PC-3 (cell line): ENCODE results near the gene TP53.

Experiments used
- CTCF ChIP-seq: fragments of 300-600 bp; sonication (generic); conservative IDR thresholded peaks from 2 replicates; pipeline ENCODE4 v1.5.1; 2017; ENCODE audit warnings: antibody characterized with exemption, low read depth, mild to moderate bottlenecking, low read length
- EZH2 ChIP-seq: fragments of 300-600 bp; sonication (generic); IDR thresholded peaks from one replicate; pipeline ENCODE4 v1.6.1; 2017; ENCODE audit warnings: antibody characterized with exemption, mild to moderate bottlenecking, low read length; ENCODE audit not compliant: unreplicated experiment
- EZH2phosphoT487 ChIP-seq: fragments of 300-600 bp; sonication (generic); IDR thresholded peaks from 2 replicates; pipeline ENCODE4 v1.6.1; 2018; ENCODE audit warnings: mild to moderate bottlenecking, antibody characterized with exemption, low read length, borderline replicate concordance

DNA sequence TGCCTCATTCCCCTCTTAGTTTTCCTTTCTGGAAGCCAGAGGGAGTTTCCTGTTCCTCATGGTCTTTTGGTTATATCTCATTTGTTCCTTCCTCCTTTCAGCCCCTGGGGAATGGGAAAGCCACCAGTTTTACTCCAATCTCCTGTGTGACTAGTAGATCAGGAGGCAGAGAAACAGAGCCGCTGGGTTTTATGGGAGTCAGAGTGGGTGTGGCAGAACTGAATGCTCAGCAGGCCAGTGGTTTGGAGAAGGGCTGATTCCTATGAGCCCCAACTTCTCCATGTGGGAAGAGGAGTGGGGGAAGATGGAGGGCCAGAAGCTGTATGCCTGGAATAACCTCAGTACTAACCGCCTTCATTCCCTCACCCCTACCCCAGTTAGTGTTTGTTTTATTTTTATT is 34.3 kb upstream of the TP53 start:
- no peak for TF ChIP-seq CTCF
- TF ChIP-seq EZH2, result no peak
- no peak for TF ChIP-seq EZH2phosphoT487
